Lower leg skin (tissue), 4 donors: Measurements from ENCODE around the gene TIMP2. TPM values are rescaled to one million over a fixed set of nuclear protein-coding genes. Genes with fewer than 3 reads are reported as not detected.

Experiments used
- DNase-seq, 2 donors: peaks; one replicate each; pipeline ENCODE4 v3.0.0-alpha.2; 2019; ENCODE audit warnings: low spot score in 2 of 2
- H3K4me3 ChIP-seq: fragments of 200-600 bp; sonication (generic); 2 replicates; pipeline ENCODE4 v1.5.1; 2017; ENCODE audit warnings: mild to moderate bottlenecking, low read depth; ENCODE audit not compliant: poor library complexity, severe bottlenecking
- POLR2A ChIP-seq, 2 donors: fragments of 450-650 bp; IDR thresholded peaks; one replicate each; pipeline ENCODE4 v1.6.1; 2016 to 2017; ENCODE audit warnings: antibody characterized with exemption in 2 of 2, mild to moderate bottlenecking in 1 of 2, moderate library complexity in 1 of 2
- WGBS, 2 donors: methylation state at CpG; one replicate each; pipeline ENCODE4 v1.1.5; 2018; 5-methylcytosine and 5-hydroxymethylcytosine counted together
- intact Hi-C: fragments of 100-400 bp; cut with DNase I; formaldehyde crosslinking; loops from one replicate; pipeline ENCODE4 v1.15.0; 2023; ENCODE audit warnings: low total_unique reads
- total RNA-seq, 4 donors: library from RNA; depleted of rRNA; stranded (reverse); fragments of >200 nt; gene quantifications; one replicate each; pipeline ENCODE4 v1.1.0, GENCODE V29; 2016
- TF ChIP-seq, protein P1 (sequence below), 3 donors: fragments of 450-650 bp; IDR thresholded peaks; one replicate each; pipeline ENCODE4 v1.5.1; 2016; ENCODE audit warnings: antibody characterized with exemption in 3 of 3, mild to moderate bottlenecking in 3 of 3, moderate library complexity in 2 of 3

TIMP2 gene
- total RNA-seq, 4 donors from 2014 or later = 69.7 to 203 (median 94.8) TPM

DNA sequence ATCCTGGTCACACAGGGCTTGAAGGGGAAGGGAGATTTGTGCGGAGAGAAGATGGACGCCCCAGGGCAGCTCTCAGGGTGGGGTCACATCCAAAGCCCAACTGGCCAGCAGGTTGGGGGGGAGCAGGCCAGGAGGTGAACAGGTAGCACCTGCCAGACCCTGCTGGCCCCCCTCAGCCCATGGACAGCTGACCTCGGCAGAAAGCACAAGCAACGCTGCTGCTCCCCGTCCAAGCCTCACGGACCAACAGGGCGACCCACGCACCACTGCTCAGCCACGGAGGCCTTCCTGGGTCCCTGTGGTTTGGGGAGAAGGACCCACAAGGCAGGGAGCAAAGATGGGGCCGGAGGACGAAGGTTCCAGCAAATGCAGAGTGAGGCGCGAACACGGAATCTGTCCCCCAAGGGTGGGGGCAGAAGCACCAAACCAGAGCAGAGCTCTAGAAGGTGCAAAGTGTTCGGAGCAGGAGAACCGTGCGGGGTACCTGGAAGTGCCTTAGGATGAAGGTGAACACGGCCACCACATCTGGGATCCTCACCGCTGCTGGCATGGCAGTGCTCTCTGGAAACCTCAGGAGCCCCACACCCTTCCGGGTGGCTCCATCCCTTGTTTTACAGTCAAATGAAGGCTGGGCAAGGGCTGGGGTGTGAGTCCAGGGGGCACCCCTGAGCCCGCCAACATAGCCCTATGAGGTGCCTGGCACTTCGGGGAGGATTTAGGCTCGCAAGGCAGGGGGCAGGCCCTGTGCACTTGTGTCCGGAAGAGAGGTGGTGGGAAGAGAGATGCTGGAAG, 40.1 kb downstream of the TIMP2 start:
- no peak for DNase-seq
- intact Hi-C loops = no loop called here
- WGBS, 2 donors = 90 to 92% methylated on average over 24 of the region's 24 CpGs
- TF ChIP-seq POLR2A (IDR thresholded peaks at IDR 0.05) = no peak
- TF ChIP-seq, protein P1, sequence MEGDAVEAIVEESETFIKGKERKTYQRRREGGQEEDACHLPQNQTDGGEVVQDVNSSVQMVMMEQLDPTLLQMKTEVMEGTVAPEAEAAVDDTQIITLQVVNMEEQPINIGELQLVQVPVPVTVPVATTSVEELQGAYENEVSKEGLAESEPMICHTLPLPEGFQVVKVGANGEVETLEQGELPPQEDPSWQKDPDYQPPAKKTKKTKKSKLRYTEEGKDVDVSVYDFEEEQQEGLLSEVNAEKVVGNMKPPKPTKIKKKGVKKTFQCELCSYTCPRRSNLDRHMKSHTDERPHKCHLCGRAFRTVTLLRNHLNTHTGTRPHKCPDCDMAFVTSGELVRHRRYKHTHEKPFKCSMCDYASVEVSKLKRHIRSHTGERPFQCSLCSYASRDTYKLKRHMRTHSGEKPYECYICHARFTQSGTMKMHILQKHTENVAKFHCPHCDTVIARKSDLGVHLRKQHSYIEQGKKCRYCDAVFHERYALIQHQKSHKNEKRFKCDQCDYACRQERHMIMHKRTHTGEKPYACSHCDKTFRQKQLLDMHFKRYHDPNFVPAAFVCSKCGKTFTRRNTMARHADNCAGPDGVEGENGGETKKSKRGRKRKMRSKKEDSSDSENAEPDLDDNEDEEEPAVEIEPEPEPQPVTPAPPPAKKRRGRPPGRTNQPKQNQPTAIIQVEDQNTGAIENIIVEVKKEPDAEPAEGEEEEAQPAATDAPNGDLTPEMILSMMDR (IDR thresholded peaks at IDR 0.05) = no peak
- no peak overlapping the region for H3K4me3 ChIP-seq

DNA sequence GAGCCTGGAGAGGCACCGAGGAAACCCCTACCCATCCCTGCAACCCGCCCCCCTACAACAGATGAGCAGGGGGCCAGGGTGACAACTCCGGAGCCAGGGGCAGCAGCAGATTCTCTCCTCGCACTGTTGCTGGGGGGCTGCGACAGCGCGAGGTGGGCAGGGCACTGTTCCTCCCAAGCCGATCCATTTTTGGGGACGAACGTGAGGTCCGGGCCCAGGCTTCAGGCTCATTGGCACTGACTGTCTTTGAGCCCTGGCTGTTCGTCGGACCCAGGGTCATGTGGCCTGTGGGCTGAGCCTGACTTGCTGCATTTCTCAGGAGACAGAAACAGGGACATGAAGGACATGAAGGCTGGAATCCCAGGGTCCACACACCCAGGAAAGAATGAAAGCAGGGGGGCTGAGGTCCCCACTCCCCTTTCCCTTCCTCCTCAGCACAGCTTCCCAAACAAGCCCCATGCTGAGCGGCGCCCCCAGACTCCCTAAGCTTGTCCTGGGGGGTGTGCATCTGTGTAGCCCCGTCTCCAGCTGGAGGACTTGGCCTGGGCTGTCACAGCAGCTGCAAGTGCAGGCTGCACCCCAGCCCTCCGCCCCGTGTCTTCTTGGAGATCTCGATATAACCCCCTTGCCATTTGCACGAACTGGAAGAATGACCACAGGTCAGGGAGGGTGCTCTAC, 40.9 kb downstream of the TIMP2 start:
- 34 to 52% methylated on average over 15 to 20 of the region's 20 CpGs for WGBS, 2 donors

DNA sequence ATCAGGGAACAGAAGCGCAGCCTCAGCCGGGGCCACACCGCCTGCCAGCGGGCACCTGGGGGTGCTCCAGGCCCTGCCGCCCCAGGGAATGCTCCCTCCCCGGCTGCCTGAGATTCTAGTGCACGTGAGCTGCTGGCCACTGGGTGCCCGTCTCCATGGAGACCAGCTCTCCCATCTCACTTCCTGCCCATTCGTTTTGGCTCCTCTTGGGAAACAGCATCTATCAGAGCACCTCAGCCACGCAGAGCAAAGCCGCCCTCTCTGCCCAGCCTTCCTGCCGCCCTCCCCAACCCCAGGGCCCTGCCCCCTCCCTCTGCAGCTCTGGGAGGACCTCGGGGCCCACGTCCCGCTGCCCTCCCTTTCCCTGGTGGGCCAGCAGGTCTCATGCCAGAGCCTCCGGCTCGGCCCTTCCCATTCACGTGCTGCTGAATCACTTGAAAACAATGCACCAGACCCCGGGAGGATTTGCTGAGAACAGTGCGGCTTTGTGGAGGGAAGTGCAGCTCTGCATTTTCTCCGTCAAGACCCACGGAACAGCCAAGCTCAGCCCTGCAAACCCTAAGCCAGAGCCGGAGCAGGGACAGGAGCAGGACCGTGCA, 41.6 kb downstream of the TIMP2 start:
- H3K4me3 ChIP-seq = no peak overlapping the region
- peak; percentile 88 to 96 for DNase-seq
- TF ChIP-seq, protein P1 (IDR thresholded peaks at IDR 0.05) = no peak
- TF ChIP-seq POLR2A (IDR thresholded peaks at IDR 0.05) = no peak
- intact Hi-C loops = no loop called here
- WGBS, 2 donors = 23 to 26% methylated on average over 24 of the region's 24 CpGs

More for the DNA sequence above, 40.9 kb downstream of the TIMP2 start:
- no peak for DNase-seq
- intact Hi-C loops = no loop called here
- TF ChIP-seq, protein P1 (IDR thresholded peaks at IDR 0.05) = no peak
- TF ChIP-seq POLR2A (IDR thresholded peaks at IDR 0.05) = no peak
- H3K4me3 ChIP-seq = no peak overlapping the region

DNA sequence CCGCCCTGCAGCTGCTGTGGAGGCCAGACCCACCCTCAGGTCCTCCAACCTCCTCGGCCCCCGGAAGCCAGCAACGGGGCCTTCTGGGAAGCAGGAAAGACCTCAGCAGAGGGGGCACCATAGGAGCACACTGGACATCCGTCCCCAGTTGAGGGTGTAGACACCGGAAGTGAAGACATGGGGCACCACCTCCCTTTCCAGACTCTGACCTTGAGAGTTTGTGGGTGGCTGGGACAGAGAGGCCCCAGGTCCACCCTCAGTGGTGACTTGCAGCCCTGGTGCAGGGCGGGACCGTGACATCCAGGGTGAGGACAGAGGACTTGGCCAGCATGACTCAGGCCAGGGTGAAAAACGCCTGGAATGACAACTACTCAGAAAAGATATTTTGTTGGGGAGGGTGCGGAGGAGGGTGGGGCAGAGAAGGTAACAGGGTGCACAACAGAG, 42.1 kb downstream of the TIMP2 start:
- intact Hi-C loops = no loop called here
- H3K4me3 ChIP-seq = no peak overlapping the region
- peak; percentile 80 to 96 for DNase-seq
- TF ChIP-seq POLR2A (IDR thresholded peaks at IDR 0.05) = no peak
- TF ChIP-seq, protein P1 (IDR thresholded peaks at IDR 0.05) = no peak
- 29 to 48% methylated on average over 9 to 10 of the region's 10 CpGs for WGBS, 2 donors

DNA sequence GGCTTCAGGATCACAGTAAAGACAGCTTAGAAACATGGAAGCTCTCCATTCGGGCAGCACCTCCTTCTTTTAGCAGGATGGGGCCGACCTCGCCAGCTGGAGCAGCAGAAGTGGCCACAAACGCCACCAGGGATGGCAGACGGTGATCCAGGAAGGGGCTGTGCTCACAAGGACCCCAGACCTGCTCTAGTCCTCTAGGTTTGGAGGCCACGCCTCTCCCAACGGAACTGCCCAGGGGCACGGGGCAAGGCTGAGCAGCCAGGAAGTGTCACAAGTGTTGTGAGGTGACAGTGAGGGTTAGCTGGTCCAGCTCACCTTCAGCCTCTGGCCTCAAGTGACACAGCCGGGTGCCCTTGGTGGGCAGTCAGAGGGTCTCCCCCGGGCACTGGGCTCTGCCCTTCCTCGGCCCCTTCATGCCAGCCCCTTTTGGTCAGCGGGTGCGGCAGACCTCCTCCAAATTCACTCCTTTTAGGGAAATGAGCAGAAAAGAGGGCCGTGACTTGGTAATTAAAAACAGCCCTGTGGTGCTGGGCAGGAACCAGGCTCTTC, 42.6 kb downstream of the TIMP2 start:
- intact Hi-C loops = no loop called here
- 42 to 49% methylated on average over 14 of the region's 14 CpGs for WGBS, 2 donors
- no peak overlapping the region for H3K4me3 ChIP-seq
- TF ChIP-seq POLR2A (IDR thresholded peaks at IDR 0.05) = no peak
- TF ChIP-seq, protein P1 (IDR thresholded peaks at IDR 0.05) = no peak
- peak in 1 of 2 donors; percentile 93 for DNase-seq
